ENCODE data around the gene WWC1. TPM values are rescaled to one million over a fixed set of nuclear protein-coding genes. Genes with fewer than 3 reads are reported as not detected.

The WWC1 gene
- total and polyA plus RNA-seq, 10 of the 15 experiments (the other 5 are each of a cell fraction or from before 2014, with no cell fraction given), result 0.50 to 7.8 (median 2.5) TPM

DNA sequence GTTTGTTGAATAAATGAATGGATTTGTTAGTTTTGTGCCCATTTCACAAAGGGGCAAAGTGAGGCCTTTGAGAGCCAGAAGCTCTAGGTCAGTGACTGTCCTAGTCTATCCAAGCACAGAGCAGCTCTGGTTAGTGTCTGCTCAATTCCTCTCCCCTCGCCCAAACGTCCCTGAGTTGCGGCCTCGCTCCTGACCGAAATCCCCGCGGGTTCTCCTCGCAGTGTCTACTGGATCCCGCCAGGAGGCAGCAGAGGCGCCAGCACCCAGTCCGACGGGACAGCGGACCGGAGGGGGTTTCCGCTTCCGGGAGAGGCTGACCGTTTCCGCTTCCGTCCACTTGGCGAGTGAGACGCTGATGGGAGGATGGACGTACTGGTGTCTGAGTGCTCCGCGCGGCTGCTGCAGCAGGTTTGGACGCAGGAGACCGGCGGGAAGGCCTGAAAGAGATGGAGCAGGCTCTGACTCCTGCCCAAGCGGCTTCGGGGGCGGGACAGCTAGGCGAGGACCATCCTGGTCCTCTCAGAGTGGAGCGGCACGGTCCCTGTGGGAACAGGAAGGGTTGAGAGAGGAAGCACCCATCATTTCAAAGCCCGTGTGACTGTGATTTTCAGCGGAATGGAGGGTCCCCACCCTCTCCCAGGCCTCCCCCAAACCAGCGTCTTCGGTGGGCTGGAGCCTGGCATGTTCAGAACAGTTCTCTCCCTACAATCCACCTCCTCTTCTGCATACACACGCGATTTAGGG lies 194.9 kb downstream of the WWC1 start, which contains the start of gene RARS1 (continued):
- no peak for TF ChIP-seq IRF4 (IDR thresholded peaks at IDR 0.05; ENCODE audit: low read depth, low read length)
- no peak for TF ChIP-seq NFXL1 (IDR thresholded peaks at IDR 0.05; ENCODE audit: borderline replicate concordance)
- no peak; the same call in 1 of the 2 replicates for TF ChIP-seq BACH1 (IDR thresholded peaks at IDR 0.05; ENCODE audit: borderline replicate concordance)
- no peak for TF ChIP-seq ZZZ3 (IDR thresholded peaks at IDR 0.05; ENCODE audit: control insufficient read depth, insufficient read length, low read depth)
- peak; percentile 88 for TF ChIP-seq ZNF217 (IDR thresholded peaks at IDR 0.05)
- peak; percentile 72; the same call in 1 of the 3 replicates for TF ChIP-seq POU2F2 (IDR thresholded peaks at IDR 0.05; ENCODE audit: borderline replicate concordance, low read depth, low read length)
- TF ChIP-seq TAF1 (IDR thresholded peaks at IDR 0.05; ENCODE audit: borderline replicate concordance, low read depth, low read length), result peak; percentile 83
- no peak for TF ChIP-seq GATAD2B (conservative IDR thresholded peaks at IDR 0.05; ENCODE audit: low read depth)
- TF ChIP-seq POLR2AphosphoS2 (IDR thresholded peaks at IDR 0.05; ENCODE audit: low read depth, low read length), result peak; percentile 91; the same call in 1 of the 2 replicates
- TF ChIP-seq RAD21 (IDR thresholded peaks at IDR 0.05; ENCODE audit: insufficient read depth, low read depth, low read length), result peak; percentile 64
- no peak for TF ChIP-seq CHD1 (IDR thresholded peaks at IDR 0.05; ENCODE audit: low read depth, low read length)
- TF ChIP-seq, protein P1, sequence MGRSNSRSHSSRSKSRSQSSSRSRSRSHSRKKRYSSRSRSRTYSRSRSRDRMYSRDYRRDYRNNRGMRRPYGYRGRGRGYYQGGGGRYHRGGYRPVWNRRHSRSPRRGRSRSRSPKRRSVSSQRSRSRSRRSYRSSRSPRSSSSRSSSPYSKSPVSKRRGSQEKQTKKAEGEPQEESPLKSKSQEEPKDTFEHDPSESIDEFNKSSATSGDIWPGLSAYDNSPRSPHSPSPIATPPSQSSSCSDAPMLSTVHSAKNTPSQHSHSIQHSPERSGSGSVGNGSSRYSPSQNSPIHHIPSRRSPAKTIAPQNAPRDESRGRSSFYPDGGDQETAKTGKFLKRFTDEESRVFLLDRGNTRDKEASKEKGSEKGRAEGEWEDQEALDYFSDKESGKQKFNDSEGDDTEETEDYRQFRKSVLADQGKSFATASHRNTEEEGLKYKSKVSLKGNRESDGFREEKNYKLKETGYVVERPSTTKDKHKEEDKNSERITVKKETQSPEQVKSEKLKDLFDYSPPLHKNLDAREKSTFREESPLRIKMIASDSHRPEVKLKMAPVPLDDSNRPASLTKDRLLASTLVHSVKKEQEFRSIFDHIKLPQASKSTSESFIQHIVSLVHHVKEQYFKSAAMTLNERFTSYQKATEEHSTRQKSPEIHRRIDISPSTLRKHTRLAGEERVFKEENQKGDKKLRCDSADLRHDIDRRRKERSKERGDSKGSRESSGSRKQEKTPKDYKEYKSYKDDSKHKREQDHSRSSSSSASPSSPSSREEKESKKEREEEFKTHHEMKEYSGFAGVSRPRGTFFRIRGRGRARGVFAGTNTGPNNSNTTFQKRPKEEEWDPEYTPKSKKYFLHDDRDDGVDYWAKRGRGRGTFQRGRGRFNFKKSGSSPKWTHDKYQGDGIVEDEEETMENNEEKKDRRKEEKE (IDR thresholded peaks at IDR 0.05), result no peak
- no peak for TF ChIP-seq JUNB (IDR thresholded peaks at IDR 0.05)
- TF ChIP-seq EED (IDR thresholded peaks at IDR 0.05; ENCODE audit: low read depth), result peak; percentile 83
- TF ChIP-seq, protein P2, sequence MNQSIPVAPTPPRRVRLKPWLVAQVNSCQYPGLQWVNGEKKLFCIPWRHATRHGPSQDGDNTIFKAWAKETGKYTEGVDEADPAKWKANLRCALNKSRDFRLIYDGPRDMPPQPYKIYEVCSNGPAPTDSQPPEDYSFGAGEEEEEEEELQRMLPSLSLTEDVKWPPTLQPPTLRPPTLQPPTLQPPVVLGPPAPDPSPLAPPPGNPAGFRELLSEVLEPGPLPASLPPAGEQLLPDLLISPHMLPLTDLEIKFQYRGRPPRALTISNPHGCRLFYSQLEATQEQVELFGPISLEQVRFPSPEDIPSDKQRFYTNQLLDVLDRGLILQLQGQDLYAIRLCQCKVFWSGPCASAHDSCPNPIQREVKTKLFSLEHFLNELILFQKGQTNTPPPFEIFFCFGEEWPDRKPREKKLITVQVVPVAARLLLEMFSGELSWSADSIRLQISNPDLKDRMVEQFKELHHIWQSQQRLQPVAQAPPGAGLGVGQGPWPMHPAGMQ (IDR thresholded peaks at IDR 0.05; ENCODE audit: borderline replicate concordance), result no peak
- peak; percentile 56; the same call in 1 of the 2 replicates for TF ChIP-seq NR2C1 (IDR thresholded peaks at IDR 0.05)
- no peak for TF ChIP-seq EZH2 (IDR thresholded peaks at IDR 0.05; ENCODE audit: borderline replicate concordance, control insufficient read depth, low read depth, low read length)
- TF ChIP-seq BHLHE40 (IDR thresholded peaks at IDR 0.05; ENCODE audit: borderline replicate concordance in 1 of 2, low read depth in 2 of 2, low read length in 1 of 2), result peak; percentile 45 to 56; a peak in 3 of 4 replicates
- TF ChIP-seq SUZ12 (IDR thresholded peaks at IDR 0.05; ENCODE audit: unreplicated experiment), result no peak
- TF ChIP-seq NBN (IDR thresholded peaks at IDR 0.05), result peak; percentile 42
- TF ChIP-seq, protein P3, sequence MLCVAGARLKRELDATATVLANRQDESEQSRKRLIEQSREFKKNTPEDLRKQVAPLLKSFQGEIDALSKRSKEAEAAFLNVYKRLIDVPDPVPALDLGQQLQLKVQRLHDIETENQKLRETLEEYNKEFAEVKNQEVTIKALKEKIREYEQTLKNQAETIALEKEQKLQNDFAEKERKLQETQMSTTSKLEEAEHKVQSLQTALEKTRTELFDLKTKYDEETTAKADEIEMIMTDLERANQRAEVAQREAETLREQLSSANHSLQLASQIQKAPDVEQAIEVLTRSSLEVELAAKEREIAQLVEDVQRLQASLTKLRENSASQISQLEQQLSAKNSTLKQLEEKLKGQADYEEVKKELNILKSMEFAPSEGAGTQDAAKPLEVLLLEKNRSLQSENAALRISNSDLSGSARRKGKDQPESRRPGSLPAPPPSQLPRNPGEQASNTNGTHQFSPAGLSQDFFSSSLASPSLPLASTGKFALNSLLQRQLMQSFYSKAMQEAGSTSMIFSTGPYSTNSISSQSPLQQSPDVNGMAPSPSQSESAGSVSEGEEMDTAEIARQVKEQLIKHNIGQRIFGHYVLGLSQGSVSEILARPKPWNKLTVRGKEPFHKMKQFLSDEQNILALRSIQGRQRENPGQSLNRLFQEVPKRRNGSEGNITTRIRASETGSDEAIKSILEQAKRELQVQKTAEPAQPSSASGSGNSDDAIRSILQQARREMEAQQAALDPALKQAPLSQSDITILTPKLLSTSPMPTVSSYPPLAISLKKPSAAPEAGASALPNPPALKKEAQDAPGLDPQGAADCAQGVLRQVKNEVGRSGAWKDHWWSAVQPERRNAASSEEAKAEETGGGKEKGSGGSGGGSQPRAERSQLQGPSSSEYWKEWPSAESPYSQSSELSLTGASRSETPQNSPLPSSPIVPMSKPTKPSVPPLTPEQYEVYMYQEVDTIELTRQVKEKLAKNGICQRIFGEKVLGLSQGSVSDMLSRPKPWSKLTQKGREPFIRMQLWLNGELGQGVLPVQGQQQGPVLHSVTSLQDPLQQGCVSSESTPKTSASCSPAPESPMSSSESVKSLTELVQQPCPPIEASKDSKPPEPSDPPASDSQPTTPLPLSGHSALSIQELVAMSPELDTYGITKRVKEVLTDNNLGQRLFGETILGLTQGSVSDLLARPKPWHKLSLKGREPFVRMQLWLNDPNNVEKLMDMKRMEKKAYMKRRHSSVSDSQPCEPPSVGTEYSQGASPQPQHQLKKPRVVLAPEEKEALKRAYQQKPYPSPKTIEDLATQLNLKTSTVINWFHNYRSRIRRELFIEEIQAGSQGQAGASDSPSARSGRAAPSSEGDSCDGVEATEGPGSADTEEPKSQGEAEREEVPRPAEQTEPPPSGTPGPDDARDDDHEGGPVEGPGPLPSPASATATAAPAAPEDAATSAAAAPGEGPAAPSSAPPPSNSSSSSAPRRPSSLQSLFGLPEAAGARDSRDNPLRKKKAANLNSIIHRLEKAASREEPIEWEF (IDR thresholded peaks at IDR 0.05; ENCODE audit: insufficient replicate concordance, low read depth, low read length), result no peak
